WTC11 (cell line): Measurements from ENCODE around the gene TRIM44. TPM values are rescaled to one million over a fixed set of nuclear protein-coding genes. Genes with fewer than 3 reads are reported as not detected.

Source experiments
- ATAC-seq: fragments of 200-7000 bp; cut with Tn5 transposase; 2 replicates; pipeline ENCODE4 v1.10.0; 2021; ENCODE audit warnings: mild to moderate bottlenecking, moderate library complexity
- CTCF ChIA-PET: fragments of 300-600 bp; sonication (Branson Sonifier 250); formaldehyde crosslinking; loops from one replicate; lab custom pipeline; 2021; ENCODE audit warnings: antibody characterized with exemption; lab: Charles Lee
- POLR2A ChIA-PET: fragments of 350-600 bp; sonication (Branson Sonifier 250); formaldehyde crosslinking; loops from one replicate; lab custom pipeline; 2021; ENCODE audit warnings: antibody characterized with exemption; lab: Charles Lee
- DNase-seq: peaks from one replicate; pipeline ENCODE4 v3.0.0; 2021; ENCODE audit warnings: low spot score
- H3K27ac Mint-ChIP-seq: 2 replicates; pipeline ENCODE4 v1.8.0; 2021; ENCODE audit warnings: mixed read lengths
- H3K27me3 Mint-ChIP-seq: 2 replicates; pipeline ENCODE4 v1.8.0; 2021; ENCODE audit warnings: low read depth, mild to moderate bottlenecking, moderate library complexity, mixed read lengths
- H3K36me3 Mint-ChIP-seq: 2 replicates; pipeline ENCODE4 v1.8.0; 2021; ENCODE audit warnings: mixed read lengths
- H3K4me1 Mint-ChIP-seq: 2 replicates; pipeline ENCODE4 v1.8.0; 2022; ENCODE audit warnings: mixed read lengths
- H3K4me3 Mint-ChIP-seq: 2 replicates; pipeline ENCODE4 v1.8.0; 2021; ENCODE audit warnings: mild to moderate bottlenecking, moderate library complexity, mixed read lengths
- H3K9me3 Mint-ChIP-seq: 2 replicates; pipeline ENCODE4 v1.8.0; 2021; ENCODE audit warnings: mixed read lengths
- ATF3 ChIP-seq: sonication (generic); formaldehyde crosslinking; conservative IDR thresholded peaks from 2 replicates; pipeline ENCODE4 v1.8.1; 2022; ENCODE audit warnings: mild to moderate bottlenecking, missing genetic modification reagents
- OVOL2 ChIP-seq: fragments of 250-450 bp; sonication (Bioruptor Pico); IDR thresholded peaks from 2 replicates; pipeline ENCODE4 v1.9.0; 2021; ENCODE audit warnings: mild to moderate bottlenecking, borderline replicate concordance
- RELA ChIP-seq: sonication (generic); formaldehyde crosslinking; IDR thresholded peaks from 2 replicates; pipeline ENCODE4 v1.8.1; 2022; ENCODE audit warnings: missing genetic modification reagents, mild to moderate bottlenecking, borderline replicate concordance
- TEAD1 ChIP-seq: sonication (generic); formaldehyde crosslinking; IDR thresholded peaks from 2 replicates; pipeline ENCODE4 v1.8.0; 2022; ENCODE audit warnings: mild to moderate bottlenecking, missing genetic modification reagents
- USF2 ChIP-seq: sonication (generic); formaldehyde crosslinking; IDR thresholded peaks from 2 replicates; pipeline ENCODE4 v1.8.1; 2023; ENCODE audit warnings: mild to moderate bottlenecking, missing genetic modification reagents, moderate library complexity
- ZNF416 ChIP-seq: fragments of 250-450 bp; sonication (Bioruptor Pico); IDR thresholded peaks from 2 replicates; pipeline ENCODE4 v1.9.0; 2021; ENCODE audit warnings: mild to moderate bottlenecking, inconsistent platforms
- ZNF671 ChIP-seq: fragments of 250-450 bp; sonication (Bioruptor Pico); IDR thresholded peaks from 2 replicates; pipeline ENCODE4 v1.8.0; 2021; ENCODE audit warnings: mild to moderate bottlenecking
- total RNA-seq: library from RNA; stranded (reverse); gene quantifications from 3 replicates; pipeline ENCODE4 v1.2.3, GENCODE V29; 2021

Gene TRIM44
- total RNA-seq, 1 experiment from 2014 or later = 27.4 TPM

- peaks cover 3% of the 10 kb centered on the region; the same call in 1 of the 2 replicates for H3K27me3 Mint-ChIP-seq
- H3K4me1 Mint-ChIP-seq = no peaks in the 10 kb centered on the region
- DNase-seq (no peak), ATAC-seq (no peak)
- H3K9me3 Mint-ChIP-seq = peaks cover 44% of the 10 kb centered on the region
- POLR2A ChIA-PET = no interaction called here
- H3K27ac Mint-ChIP-seq = no peak overlapping the region
- no peak overlapping the region for H3K4me3 Mint-ChIP-seq
- TF ChIP-seq TEAD1 (CRISPR knock-in tag) = no peak
- no peak for TF ChIP-seq ZNF416 (CRISPR knock-in tag)
- no peak for TF ChIP-seq ZNF671 (CRISPR knock-in tag)
- CTCF ChIA-PET = no interaction called here
- H3K36me3 Mint-ChIP-seq = peaks cover 16% of the 10 kb centered on the region
Measured at GRCh38 chr11:35864131-35864530, 201.6 kb downstream of the TRIM44 start.

GRCh38 chr11:35866601-35867000 is 204.0 kb downstream of the TRIM44 start:
- DNase-seq (no peak), ATAC-seq (no peak)
- Mint-ChIP-seq H3K36me3 (peaks cover 20% of the 10 kb centered on the region), H3K27me3 (peaks cover 3% of the 10 kb centered on the region; the same call in 1 of the 2 replicates), H3K27ac (no peak overlapping the region), H3K4me3 (no peak overlapping the region), H3K9me3 (peaks cover 39% of the 10 kb centered on the region), H3K4me1 (no peaks in the 10 kb centered on the region)
- ChIA-PET POLR2A (no interaction called here), CTCF (interaction anchor here (0.9 kb wide), 1 partner anchor 45 kb away, joined by 6 read pairs; no protein-coding TSS in a partner anchor)
- TF ChIP-seq OVOL2 (CRISPR knock-in tag) (no peak), ATF3 (CRISPR knock-in tag) (no peak), USF2 (CRISPR knock-in tag) (no peak), RELA (no peak)

Other genes starting within 250 kb of the TRIM44 start
- 0.46 to 1.2 TPM (median 0.50 TPM) in 3 replicates for gene SLC1A2, start 243.2 kb upstream of the TRIM44 start, total RNA-seq
- gene PAMR1, start 137.2 kb upstream of the TRIM44 start, total RNA-seq = 2.3 to 3.2 TPM (median 2.8 TPM) in 3 replicates
- gene FJX1, start 44.3 kb upstream of the TRIM44 start, total RNA-seq = 8.3 to 12.0 TPM (median 11.0 TPM) in 3 replicates